OCI-M2 (cell line): Measurements from ENCODE around the gene RMND5B.
A peak's percentile ranks its signal among the peaks of the same experiment; 100 is the strongest.
"Not testable (repeated sequence)": the region's sequence is repeated elsewhere in the genome, so short reads cannot be mapped to it uniquely, and the experiment has no call there.

Source experiments
- DNase-seq: peaks from one replicate; lab custom pipeline; 2025; ENCODE audit not compliant: unreplicated experiment; lab: John Stamatoyannopoulos, UW

The RMND5B gene

DNA sequence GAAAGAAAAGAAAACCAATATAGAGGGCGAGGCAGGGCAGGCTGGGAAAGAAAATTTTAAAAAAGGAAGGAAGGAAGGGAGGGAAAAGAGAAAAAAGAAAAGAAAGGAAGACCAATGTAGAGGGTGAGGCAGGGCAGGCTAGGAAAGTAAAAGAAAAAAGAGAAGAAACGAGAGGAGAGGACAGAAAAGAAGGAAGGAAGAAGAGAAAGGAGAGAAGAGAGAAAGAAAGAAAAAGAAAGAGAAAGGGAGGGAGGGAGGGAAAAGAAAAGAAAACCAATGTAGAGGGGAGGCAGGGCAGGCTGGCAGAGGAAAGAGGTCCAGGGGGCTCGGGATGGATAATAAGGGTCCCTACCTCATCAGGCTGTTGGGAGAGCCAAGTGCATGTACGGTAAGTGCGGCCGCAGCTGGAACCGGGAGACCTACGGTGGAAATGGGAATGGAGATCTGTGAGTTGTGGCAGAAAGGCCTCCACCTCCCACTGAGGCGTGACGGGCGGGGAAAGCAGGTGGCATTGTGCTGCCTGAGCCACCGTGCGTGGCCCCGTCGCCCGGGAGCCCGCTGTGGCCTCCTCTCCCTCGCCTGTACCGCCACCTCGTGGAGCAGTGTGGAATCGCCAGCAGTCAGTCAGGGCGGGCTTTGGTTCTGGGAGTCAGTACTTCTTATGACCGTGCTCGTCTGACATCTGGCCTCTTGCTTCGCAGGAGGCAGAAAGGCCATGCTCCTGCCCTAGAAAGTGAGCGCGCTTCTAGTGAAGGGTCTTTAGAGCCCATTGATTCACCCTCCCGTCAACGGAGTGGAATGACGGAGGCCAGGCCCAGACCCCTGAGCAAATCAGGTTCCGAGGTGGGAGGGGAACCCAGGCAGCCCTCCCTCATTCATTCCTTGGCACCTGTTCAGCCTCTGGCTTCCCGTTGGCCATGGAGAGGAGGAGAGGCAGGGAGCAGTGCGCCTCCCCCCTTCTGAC lies 33.2 kb downstream of the RMND5B start:
- DNase-seq: peak; percentile 58

DNA sequence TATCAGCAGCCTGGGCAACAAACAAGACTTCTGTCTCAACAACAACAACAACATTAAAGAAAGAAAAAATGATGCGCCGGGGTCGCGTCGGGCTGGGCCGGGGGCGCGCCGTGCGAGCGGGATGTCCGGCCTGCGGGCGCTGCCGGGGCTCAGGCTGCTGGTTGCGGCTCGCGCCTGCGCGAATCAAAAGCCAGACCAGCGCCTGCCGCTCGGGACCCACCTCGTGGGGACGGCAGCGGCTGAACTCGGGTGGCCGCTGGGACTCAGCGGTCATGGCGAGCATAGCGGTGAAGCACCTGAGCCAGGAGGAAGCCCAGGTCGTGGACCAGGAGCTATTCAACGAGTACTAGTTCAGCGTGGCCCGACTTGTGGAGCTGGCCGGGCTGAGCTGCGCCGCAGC lies 34.8 kb downstream of the RMND5B start:
- DNase-seq: no peak

DNA sequence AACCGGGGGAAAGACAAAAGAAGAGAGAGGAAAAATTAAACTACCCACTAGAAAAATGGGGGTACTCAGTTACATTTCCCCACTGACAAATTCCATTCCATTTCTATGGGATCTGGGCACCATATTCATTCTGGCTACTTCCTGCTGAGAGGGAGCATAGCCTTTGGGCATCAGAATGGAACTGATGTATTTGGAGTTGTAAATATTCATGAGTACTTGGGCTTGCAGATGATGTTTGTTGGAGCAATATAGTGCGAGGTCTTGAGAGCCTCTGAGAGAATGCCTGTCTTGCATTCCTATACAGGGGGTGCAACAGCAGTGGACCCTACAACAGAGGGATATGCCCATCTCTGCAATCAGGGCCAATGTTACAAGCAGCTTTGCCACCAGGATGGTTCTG lies 39.6 kb downstream of the RMND5B start:
- no peak for DNase-seq

DNA sequence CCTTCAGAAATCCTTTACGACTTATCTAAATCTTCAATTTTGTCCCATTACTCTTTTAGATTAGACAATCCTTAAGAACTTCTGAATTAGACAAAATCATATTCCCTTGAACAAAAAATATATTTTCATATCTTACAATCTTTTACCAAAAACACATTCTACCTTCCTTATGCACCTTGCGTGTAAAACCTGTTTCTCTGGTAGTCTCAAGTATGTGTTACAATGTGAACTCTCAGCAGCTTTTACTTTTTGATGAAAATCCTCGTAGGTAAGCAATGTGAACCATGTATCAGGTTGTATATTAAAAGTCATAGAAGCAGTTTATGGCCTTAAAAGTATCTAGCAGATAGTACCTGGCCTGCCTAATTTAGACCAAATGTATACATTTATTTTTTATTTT lies 43.6 kb downstream of the RMND5B start:
- no peak for DNase-seq

DNA sequence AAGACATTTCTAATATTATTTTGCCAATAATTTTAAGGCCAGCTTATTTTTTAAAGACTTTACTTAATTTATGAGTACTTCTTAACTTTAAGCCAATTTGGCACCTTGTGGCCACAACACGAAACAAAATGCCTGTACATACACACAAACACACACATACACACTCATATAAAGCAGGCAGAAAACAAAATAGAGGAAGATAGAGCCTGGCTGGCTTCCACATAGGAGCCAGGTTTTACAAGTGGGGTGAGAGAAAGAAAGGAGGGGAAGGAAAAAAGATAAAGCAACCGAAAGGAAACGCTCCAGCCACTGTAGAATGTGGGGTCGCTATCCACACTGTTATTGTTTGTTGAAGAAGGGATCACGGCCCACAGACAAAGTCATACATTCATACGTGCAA lies 46.0 kb downstream of the RMND5B start:
- DNase-seq: no peak

DNA sequence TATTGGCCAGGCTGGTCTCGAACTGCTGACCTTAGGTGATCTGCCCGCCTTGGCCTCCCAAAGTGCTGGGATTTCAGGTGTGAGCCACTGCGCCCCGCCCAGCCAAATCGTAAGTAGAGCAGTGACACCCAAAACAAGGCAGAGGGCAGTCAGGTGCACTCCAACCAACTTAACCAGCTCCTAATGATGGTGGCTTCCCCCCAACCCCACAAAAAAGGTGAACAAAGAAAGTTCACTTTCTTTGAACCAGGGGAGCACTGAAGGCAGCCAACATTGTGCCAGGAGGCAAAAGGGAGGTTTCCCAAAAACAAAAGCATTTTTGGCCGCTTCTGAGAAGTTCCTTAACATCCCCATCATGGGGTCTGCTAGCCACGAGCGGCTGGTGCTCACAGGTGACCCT lies 46.8 kb downstream of the RMND5B start:
- no peak for DNase-seq

DNA sequence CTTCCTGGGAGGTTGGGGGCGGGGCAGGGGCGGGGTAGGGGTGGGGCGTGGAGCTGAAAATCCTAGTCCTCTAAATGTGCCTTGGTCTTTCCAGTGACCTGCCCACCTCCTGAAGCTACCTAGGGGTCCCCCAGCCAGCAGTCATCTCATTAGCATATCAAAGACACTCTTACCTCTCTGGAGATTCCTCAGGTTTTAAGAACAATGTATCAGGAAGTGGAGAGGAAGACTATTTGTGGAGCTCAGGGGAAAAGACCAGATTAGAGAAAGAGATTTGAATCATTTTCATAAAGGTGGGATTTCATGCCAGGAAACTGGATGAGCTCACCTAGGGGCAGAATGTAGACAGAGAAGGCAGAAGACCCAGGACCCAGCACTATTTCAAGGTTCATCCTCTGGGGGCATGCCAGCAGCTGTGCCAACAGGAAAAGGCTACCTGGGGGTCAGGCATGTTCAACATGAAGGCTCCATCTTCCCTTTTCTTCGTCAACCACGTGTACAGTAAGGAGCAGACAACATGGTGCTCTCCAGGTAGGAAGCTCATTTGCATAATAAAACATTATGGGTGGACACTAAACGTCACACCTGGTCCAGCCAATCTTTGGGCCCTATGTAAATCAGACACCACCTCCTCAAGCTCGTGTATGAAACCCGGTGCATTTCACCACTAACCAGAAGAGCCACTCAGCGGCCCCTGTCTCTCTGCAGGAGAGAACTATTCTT lies 49.5 kb downstream of the RMND5B start:
- no peak for DNase-seq

DNA sequence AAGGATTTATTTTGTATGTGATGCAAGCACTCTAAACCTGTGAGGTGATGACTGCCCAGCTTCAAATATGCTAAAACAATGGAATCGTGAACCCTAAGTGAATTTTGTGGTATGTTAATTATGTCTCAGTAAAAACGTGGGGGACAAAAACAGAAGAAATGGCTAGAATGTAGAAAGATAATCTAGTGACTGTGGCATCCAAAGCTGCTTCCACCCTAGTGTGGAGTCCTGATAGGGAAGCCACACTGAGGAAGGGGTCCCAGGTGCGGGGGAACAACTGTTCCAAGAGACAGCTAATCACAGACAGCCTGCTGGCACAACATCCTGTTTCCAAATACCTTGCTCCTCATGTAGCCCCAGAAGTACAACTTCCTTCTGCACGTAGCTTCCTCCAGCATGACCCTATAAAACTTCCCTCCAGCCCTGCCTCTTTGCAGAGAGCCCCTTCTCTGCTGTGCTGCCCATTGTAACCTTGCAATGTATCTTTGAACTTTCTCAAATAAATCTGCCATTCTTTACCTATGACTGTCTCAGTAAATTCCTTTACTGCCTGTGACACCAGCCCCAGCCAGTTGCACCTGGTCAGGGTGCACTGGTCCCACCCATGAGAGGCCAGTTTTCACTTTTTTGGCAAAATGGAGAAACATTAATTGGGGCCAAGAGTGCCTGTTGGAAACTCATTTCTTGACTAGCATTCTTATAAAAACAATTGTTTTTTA lies 51.5 kb downstream of the RMND5B start:
- DNase-seq: peak; percentile 76

DNA sequence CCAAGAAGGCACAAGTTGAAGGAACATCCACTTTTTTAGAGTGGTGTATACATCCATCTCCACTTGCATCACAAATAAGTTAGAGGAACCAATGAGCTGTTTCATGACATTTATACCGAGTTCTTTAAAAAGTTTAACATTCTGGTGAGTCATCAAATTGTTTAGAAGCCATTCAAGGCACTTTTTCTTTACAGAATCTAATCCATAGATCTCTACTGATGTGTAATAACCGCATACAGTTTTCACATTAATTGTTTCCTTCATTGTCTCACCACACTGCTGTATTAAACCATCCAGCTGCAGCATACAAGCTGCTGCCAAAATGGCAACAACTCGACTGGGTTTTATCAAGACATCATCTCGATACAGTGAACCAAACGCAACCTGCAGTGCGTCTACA lies 55.6 kb downstream of the RMND5B start:
- no peak for DNase-seq

DNA sequence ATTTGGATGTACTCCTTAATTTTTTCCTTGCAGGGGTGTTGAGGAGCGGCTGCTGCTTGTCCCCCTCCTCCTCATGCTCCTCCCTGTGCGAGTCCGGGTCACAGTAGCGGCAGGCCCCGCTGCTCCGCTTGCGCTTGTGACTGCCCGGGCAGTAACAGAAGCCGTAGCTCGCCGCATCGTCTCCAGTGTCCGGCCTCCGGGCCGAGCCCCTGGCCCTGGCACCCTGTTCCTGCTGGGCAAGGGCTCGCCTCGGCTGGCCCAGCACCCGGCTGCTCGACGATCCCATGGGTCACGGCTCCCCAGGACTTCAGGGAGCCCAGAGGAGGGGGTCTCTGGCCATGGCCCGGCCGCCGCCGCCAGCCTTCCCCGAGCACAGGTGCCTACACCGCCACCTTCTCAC lies 56.2 kb downstream of the RMND5B start, which contains the start of gene GMCL2:
Gene GMCL2 (minus strand): TSS at position 358 of the 400 bp plus-strand sequence. CDS start 72 bp downstream, at position 286.
- no peak for DNase-seq

DNA sequence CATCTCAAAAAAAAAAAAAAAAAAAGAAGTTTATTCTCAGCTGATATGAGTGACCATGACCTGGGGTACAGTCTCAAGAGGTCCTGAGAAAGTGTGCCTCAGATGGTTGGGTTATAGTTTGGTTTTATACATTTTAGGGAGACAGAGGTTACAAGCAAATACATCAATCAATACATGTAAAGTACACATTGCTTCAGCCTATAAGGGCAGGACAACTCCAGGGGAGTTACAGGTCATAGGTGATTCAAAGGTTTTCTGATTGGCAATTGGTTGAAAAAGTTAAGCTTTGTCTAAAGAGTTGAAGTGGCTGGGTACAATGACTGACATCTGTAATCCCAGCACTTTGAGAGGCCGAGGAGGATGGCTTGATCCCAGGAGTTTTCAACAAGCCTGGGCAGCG lies 58.6 kb downstream of the RMND5B start:
- DNase-seq: no peak

DNA sequence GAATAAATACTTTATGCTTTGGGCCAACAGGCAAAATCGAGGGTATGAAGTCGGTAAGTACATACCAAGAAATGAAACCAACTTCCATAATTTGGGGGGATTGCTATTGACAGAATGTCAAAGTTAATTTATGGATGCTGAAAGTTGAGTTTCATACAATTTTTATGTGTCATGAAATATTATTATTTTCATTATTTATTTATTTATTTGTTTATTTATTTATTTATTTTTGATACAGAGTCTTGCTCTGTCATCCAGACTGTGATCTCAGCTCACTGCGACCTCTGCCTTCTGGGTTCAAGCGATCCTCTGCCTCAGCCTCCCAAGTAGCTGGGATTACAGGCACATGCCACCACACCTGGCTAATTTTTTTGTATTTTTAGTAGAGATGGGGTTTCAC lies 60.8 kb downstream of the RMND5B start:
- DNase-seq: no peak

DNA sequence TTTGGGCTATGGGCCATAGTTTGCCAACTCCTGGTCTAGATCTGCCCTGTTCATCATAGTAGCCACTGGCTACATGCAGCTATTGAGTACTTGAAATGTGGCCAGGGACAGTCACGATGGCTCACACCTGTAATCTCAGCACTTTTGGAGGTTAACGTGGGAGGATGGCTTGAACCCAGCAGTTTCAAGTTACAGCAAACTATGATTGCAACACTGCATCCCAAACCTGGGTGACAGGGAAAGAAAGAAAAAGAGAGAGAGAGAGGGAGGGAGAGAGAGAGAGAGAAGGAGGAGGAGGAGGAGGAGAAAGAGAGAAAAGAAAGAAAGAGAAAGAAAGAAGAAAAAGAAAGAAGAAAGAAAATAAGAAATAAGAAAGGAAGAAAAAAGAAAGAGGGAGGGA lies 61.4 kb downstream of the RMND5B start:
- no peak for DNase-seq

DNA sequence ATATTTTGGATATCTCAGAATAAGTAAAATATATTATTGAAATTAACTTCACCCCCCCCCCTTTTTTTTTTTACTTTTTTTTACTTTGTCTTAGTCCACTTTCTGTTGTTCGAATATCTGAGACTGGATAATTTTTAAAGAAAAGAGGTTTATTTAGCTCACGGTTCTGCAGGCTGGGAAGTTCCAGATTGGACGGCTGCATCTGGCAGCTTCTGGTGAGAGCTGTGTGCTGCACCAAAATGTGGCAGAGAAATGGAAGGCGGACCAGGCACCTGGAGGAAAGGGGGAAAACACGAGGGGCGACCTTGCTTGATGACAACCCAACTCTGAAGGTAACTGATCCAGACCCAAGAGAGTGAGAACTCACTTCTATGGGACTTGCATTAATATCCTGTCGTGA lies 62.0 kb downstream of the RMND5B start:
- DNase-seq: no peak

DNA sequence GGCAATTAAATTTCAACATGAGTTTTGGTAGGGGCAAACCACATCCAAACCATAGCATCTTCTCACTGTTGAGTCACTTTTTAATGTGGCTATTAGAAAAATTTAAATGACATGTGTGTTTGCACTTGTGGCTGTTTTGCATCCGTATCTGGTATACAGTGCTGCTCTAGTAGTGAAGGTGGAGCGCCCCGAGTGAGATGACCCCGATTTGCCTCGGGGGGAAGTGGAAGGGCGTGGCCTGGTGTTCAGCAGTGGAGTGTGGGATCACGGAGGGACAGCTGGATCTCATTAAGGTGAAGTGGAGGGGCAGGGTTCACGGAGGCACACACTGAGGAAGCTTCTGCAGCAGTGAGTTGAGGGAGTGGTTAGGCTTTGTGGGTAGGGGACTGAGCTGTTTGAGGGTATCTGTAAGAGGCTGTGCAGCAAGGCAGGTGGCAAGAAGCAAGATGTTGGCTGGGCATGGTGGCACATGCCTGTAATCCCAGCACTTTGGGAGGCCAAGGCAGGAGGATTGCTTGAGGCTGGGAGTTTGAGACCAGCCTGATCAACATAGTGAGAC lies 62.5 kb downstream of the RMND5B start:
- DNase-seq: no peak

DNA sequence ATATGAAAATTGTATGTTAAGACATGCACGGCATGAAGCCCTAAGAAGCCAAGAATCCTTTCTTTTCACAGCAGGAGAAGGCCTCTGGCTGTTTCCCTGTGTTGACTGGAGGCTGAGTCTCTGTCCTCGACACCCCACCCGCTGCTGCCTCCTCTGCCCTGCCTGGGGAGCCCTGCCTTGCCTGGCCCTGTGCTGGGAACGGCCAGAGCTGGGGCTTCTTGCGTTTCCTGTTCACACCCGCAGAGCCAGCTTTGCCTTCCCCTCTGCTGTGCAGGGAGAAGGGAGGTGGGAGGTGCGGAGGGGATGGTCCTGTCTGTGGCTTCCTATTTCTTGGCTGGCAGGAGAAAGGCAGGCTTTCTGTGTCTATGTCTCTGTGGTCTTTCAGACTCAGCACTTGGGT lies 63.2 kb downstream of the RMND5B start:
- no peak for DNase-seq

DNA sequence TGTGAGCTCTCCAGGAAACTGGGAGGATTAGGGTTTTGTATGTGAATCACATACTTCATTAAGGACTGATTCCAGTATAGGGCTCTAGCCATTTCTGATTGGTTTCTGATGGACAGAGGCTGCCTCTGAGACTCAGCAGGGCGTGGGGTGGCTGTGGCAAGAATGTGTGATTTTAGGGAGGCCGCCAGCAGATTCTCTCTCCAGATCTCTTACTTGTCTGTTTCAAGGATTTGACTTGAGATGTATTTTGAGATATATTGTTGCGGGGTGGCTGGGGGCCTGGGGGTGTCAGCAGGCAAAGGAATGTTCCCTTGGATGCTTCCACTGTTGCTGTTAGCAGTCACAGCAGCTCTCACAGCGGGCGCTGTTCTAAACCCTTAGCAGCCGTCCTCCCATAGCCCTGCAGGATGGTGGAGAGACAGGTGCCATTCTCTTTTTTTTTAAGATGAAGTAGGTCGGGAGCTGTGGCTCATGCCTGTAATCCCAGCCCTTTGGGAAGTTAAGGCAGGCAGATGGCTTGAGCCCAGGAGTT lies 65.5 kb downstream of the RMND5B start:
- DNase-seq: no peak

DNA sequence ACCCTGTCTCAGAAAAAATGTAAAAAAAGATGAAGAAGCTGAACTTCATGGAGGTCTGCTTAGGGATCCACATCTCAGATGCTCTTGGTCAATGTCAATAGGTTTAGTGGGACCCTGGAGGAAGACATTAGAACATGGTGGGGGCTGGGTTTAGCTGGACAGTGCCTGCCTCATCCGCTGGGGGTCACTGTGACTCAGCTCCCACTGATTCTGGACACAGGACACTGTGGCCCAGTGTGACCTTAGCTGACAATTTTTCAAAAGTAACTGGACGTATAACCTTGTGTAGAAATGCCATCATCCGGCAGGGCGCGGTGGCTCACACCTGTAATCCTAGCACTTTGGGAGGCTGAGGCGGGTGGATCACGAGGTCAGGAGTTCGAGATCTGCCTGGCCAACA lies 66.2 kb downstream of the RMND5B start:
- DNase-seq: no peak

DNA sequence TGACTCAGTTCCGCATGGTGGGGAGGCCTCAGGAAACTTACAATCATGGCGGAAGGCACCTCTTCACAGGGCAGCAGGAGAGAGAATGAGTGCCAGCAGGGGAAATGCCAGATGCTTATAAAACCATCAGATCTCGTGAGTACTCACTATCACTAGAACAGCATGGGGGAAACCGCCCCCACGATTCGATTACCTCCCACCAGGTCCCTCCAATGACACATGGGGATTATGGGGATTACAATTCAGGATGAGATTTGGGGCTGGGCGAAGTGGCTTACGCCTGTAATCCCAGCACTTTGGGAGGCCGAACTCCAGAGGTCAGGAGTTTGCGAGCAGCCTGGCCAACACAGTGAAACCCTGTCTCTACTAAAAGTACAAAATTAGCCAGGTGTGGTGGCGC lies 67.3 kb downstream of the RMND5B start:
- DNase-seq: not testable (repeated sequence)

DNA sequence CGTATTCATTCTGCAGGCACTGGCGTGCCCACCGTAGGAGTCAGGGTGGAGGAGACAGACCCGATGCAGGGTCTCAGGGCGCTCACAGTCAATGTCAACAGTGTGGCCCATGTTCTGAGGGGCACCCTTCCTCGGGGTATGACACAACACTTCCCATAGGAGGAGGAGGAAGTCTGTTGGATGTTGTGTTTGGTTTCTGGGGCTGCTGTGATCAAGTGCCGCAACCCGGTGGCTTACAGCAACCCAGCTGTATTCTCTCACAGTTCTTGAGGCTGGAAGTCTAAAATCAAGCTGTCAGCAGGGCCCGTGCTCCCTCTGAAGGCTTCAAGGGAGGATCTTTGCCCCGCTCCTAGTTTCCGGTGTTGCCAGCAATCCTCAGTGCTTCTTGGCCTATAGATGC lies 67.9 kb downstream of the RMND5B start:
- DNase-seq: no peak
